DMS 273 treated with DMSO at 0.1 percent for 48 hours (cell line): Measurements from ENCODE around the gene MBIP.

ENCODE experiments used
- DNase-seq: peaks from one replicate; lab custom pipeline; 2025; lab: John Stamatoyannopoulos, UW

Gene MBIP

DNA sequence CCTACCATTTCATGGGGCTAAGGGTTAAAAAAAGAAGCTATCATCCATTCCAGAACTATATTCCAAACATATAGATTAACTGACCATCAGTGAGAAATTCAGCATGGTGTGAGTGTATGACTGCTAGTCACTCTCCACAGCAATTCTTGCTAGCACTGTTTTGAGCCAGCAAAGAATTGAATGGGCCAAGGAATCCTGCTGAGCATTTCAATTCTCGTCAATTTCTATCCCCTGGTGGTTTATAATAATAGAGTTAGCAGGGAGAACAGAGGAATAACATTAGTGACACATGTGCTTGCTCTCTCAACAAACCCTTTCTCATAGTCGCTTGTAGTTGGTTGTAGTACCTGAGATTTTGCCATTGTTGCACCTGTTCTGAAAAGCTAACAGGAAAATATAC is 7.2 kb downstream of the MBIP start:
- DNase-seq: no peak

DNA sequence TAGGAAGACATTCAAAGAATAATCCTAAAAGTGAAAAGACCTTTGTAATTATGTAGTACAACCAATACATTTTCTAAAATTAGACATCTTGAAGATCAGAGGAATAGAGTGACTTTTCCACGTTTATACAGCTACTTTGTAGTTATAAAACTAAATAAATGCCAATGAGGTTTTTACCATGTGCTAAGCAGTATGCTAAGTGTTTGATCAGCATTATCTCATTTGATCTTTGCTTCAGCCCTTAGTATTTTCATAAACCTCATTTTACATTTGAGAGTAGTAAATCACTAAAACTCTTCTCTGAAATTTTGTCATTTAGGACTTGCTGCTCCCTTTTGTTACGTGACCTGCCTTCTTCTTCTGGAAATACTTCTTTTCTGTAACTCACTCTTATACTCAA is 13.6 kb downstream of the MBIP start:
- no peak for DNase-seq

DNA sequence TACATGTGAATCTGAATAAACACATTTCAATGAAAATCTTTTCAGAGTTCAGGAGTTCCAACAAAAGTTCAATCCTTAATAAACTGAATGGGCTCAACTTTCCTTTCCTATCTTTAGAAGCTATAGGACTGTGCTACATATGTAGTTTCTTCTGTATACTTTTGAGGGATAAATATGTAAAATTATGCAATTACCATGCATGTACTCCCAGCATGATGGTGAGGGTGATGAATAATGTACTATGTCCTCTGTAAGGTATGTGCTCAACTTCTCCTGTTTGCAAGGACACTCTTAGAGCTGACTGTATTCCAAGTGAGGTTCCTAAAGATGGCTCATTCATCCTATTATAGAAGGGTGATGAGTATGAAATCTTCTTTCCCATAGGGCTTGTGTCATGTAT is 15.5 kb downstream of the MBIP start:
- no peak for DNase-seq

DNA sequence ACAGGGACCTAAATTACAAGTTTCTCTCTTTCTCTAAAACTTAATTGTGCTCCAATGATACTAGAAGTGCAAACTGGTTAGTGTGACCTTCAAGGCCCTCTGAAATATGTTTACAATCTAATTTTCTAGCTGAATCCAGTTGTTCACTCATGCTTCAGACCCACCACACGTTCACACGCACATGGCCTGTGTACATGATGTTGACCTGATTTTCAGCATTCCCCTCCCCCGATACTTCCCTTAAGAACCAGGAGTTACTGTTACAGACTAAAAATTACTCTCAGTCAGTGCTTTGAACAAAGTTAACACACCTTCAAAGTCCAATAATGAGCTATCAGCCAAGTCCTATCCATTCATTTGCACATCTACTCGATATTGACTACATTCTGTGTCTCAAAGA is 16.5 kb downstream of the MBIP start:
- DNase-seq: no peak

DNA sequence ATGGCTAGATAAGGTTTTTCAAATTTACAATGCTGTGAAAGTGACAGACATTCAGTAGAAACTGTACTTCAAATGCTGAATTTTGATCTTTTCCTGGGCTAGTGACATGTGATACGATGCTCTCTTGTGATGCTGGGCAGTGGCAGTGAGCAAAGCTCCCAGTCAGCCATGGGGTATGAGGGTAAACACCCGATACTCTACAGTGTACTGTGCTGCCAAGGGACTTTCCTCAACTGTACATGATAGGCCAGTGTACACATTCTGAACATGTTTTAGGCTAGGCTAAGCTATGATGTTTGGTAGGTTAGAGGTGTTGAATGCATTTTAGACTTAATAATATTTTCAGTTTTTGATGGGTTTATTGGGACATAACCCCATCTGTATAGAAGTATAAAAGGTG is 17.6 kb downstream of the MBIP start:
- no peak for DNase-seq

DNA sequence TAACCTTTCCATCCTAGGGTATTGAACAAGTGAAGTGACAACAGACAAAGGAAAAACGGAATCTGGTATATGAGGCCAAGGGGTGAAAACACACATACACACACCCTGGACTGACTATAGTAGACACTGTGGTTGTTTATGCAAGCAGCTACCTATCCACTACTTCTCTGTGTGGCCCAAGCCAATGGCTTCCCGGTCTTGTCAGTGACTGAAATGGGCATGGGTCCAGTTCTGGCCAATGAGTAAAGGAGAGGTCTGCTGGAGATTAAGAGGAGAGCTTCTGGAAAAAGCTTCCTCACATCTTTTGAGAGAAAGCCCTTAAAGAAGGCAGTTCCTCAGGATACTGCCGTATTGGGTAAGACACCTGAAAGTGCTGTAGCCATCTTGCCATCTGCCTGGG is 19.3 kb downstream of the MBIP start:
- no peak for DNase-seq

DNA sequence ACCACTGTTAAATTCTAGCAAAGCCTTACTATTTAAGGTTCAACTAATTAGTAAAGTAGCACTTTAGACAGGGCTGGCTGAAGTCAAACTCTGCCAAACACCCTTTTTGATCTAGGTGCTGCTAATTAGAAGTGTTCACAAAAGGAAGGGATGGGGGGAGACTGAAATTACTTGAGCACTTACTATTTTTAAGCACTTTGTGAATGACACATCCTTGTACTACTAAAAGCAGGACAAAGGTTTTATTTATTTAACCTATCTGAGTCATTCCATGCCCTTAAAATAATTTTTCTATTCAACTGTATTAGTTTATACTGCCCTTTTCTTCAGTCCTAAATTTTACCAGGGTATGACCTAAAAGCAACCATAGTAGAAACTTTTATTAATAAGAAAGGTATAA is 20.1 kb downstream of the MBIP start:
- no peak for DNase-seq

DNA sequence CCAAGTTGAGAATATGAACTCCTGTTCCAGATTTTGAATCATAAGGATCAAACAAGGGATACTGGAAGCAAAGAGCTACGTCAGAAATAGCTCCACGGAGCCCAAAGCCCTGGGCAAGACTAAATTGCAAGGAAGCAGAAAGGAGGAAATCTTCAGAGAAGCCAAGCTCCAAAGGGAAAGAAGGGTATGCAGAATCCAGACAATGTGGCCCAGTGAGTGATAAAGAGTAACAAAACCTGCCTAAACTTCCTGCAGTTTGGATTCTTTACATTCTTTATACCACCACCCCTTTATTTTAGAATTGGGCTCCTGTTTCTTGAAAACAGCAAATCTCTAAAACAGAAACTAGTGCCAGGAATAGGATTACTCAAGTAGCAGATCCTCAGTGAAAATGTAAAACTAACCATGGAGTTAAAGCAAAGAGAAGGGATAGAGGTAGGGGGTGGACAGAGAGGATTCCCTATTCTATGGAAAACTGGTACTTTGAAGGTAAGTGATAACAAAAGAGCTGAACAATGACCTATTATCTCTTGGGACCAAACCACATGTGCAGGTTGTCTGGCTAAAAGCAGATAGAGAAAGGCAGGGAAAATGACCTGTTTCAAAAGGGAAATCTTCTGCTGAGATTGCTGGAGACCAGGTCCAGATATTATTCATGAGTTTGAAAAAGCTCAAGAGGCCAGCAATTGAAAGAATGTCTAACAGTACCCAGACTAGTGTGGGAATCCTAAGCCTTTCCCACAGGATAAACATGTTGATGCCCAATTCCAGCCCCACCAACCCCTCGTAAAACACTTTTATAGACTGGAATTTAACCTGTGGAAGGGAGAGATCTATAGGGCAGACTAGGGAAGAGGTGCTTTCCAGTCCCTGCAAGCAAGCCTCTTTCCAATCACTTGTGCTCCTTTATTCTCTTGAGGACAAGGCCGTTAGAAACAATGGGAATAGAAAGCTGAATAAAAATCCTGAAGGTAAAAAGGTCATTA is 24.5 kb downstream of the MBIP start:
- DNase-seq: no peak

DNA sequence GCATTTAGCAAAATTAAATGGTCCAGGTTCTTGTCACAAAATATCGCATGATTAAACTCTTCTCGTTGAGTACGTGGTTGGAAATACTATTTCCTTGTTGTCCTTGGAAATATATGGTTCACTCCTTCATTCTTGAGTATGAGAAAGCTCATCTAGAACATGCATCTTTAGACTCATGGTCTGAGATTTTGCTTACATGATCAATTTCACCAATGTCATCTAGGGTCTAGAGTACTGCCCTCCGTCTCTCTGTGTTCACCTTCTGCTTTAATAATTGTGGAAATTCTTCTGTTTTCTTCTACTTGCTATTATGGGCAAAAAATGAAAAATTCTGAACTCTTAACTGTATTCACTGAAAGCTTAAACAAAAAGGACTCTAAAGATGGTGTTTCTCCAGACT is 25.9 kb downstream of the MBIP start:
- DNase-seq: no peak

DNA sequence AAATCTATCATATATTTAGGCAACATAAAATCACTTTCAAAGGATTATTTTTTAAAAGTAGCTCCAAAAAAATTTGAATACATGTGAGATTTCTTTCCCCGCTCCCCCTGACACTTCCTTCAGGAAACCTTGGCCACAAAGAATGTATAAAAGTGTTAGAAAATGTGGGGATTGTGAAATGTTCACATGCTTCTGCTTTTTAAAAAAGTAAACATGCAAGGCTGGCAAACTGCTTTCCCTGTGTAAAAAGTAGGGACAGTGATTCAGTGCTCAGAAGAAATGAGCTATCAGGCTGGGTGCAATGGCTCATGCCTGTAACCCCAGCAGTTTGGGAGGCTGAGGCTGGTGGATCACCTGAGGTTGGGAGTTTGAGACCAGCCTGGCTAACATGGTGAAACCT is 26.6 kb downstream of the MBIP start:
- DNase-seq: no peak

DNA sequence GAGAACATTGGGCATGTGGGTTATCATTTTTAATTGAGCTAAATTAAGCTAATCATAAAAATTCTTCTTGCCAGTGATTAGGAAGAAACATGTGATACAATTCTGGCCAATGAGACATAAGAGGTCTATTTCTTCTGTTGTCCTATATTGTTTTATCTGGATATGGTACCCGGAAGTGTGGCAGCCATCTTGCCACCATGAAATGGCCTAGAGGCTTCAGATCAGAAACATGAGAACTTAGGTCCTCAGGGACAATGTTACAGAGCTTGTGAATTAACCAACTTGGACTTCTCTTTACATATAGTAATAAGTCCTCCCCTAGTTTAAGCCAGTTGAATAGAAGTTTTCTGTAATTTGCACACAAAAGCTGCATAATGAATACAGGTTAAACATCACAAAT is 30.5 kb downstream of the MBIP start:
- no peak for DNase-seq

DNA sequence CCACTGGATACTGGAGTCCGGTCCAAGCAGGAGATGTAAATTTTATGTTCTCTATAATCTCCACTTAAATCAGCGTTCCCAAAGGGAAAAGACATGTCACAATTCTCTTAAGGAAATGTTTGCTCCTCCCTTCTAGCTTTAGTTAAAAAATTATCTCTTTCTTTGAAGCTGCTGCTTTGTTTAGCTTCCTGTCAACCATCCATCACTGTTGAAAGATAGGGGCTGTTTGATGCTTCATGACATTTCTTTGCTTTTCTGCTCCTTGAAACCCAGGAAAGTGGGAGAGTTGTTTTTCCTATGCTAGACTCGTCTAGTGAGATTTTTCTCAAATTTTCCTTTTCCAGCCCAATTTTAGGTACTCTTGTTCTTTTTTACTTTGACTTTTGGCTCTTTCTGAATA is 31.9 kb downstream of the MBIP start:
- no peak for DNase-seq

DNA sequence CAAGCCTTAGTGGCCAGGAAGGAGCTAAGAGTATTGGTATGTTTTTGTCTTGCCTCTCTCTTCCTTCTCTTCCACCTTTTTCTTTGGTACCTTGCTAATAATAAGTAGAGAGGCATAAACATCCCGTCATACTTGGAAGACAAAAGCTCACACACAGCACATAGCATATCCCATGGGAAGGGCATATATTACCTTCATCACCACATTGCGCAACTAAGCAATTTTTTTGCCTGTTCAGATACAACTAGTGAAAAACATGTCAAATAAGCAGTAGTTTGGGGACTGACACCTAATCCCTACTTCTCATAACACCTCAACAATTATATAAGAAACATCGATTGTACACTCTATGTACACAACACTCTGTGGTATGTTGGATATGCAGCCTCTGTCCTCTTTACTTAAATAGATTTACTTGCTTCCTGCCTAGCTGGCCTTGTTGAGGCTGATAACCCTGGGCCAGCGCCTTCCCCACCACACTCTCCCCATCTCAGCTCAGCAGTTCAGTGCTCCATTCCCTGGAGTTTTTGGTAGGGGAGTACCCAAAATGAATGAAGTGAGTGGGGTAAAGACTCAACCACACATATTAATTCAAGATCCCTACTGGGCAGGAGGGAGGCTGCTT is 35.4 kb downstream of the MBIP start:
- no peak for DNase-seq

DNA sequence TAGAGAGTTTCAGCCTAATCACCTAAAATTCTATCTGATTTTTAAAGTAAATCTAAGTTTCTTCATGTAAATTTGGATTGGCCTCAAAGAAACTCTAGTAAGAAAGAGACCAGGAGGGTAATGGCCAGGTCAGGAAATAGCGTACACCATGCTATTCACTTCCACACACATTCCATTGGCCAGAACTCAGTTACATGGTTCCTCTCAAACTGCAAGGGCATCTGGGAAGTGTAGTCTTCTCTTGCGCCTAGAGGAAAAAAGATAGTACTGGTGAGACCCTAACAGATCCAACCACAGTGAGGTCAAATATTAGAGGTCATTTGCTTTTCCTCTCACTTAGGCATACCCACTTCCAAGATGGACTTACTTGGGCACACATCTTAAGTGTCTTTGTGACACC is 39.1 kb downstream of the MBIP start:
- DNase-seq: no peak

DNA sequence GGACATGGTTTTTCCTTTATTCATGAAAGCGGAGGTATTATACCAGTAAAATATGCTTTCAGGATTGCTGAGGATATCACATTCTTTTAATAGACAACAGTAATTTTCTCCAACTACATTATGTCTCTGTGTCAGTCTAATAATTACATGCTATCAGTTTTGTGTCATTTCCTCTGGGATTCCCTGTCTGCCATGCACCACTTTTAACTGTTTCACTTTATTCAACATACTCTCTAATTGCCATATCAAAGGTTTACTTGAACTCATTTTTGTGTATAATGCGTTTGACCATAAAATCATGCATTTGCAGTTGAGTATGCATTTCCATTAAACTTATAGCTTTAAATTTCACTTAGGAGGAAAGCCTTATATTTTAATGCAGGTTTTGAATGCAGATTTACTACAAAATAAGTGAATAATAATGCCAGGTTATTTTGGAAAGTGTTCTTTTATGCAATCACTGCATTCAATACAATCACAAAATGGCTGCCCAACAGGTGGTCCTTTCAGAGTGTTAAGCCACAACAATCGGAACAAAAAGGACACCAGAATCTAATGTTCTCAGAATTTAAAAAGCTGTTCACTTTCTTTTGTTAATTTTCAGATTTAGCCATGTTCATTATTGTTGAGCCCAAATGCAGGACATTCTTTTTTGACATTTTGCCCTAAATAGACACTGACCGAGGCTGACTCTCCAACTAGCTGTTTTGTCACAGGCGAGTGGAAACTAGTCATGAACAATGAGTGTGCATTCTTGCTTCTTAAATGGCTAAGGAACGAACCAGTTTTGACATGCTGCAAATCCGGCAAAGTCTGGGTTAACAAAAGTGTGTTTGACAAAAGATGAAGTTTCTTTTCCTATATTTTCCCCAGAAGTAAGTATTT is 40.9 kb downstream of the MBIP start:
- DNase-seq: no peak

DNA sequence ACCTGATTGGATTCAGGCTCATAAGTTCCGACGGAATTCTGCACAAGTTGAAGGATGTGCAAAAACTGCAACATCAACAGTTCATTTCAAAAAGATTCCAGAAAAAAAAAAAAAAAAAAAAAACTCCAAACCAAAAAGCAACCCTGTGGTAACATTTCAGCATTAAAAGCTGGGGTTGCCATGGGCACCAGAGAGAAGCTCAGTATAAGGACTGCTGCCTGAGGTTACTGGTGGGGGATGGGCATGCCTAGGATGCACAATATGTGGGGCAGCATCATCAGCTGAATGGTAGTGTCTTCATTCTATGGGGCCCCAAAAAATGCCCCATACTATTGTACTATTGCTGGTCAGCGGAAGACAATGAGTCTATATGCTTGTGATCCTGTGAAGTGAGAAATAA is 44.7 kb downstream of the MBIP start:
- no peak for DNase-seq

DNA sequence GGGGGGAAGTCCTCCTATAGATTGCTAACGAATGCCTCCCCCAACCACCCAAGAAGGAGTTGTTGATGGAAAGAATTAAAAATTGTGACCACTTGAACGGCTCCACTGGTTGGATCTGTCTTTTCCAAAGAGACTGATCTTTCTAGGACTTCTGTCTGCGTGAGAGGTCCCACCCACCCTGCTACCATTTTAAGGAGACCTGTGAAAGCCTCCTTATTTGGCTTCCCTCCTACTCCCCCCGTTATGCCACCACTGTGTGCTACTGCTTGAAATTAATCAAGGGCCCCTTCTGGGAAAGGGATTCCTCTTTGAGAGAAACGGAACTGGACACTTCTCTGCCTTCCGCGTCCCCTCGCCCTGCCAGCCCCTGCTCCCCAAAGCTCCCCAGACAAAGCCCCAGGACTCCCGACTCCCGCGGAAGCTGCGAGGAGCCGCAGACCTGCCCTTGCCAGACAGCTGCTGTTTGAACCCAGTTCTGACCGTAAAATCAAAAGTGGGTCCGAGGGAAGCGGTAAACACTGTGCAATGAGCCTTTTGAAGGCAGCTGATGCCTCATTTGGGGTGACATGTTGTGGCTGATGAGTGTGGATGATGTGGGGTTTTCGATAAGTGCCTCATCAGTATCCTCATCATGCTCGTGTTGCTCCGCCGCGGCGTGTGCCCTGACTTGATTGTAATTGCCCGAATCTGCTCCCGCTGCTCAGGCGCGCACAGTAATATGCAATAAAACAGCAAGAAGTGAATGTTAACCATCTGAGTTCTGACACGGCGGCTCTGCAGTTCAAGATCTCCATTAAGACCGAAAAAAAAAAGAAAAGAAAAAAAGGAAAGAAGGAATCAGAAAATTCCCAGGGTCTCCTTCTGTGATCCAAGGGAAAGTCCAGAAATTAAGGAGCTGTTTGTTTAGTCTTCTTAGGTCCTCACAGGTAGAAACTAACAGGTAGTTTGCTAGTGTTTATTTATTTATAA is 48.2 kb downstream of the MBIP start:
- DNase-seq: no peak

DNA sequence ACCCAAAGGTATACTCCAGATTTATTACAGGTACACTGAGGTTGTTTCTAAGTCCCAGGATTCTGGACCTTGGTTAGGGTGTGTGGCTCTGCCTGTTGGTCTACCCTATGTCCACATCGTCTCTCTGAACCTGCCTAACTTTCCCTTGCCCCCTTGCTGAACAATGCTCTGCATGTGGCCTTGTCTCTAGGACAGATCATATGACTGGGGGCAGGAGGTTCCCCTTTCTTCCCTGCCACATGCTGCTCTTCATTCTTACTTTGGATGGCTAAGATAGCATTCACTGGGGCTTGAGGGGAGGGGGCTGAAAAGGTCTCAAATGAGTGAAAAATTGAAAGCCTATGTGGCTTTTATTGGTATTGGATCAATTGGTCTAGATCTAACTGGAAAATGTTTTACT is 49.2 kb downstream of the MBIP start:
- DNase-seq: no peak

DNA sequence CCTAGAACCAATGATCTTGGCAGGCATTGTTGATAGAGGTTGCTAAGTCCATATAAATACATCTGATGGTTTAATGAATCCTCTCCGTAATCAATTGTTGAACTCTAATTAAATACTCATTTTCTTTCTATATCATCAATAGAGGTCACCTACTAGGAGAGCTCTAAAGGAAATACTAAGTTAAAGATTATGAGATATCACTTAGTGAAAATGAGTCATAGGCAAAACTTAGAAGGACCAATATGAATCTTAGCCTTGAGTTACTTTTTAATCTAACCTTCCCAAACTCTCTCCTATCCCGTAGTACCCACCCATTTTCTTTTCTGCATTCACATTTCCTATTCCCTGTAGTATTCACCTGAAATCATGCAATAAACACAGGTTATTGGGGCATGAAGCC is 50.2 kb downstream of the MBIP start:
- no peak for DNase-seq

DNA sequence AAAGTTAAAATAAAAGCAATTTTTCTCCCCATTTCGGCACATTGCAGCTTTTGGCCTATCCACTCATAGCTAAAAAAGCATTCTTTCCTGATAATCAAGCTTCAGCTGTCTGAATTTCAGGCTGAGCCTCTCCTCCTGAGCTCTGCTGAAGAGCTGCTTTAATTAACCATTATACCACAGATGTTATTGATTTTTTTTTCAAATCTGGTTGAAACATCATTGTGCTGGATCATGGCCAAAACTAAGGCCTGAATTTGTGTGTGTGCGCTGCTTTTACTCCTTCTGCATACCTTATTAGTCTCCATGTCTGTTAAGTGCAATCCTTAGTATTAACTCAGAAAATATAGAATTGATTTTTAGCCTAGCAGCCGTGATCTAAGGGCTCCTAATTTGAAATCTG is 52.3 kb downstream of the MBIP start:
- DNase-seq: no peak

DNA sequence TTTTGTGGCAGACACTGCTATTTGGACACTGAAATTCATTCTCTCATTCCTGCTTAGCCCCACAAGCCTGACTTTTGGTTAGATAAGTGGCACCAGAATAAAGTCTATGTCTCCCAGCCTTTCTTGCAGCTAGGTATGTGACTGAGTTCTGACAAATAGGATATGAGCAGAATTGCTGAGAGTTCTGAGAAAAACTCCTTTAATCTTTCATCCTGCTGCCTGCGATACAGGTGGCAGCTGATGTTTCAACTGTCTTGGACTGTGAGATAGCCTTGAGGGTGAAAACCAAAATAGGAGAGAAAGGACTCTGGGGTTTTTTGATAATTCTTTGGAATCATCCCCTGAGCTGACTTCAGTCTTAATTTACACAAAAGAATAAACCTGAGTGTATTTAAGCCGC is 55.8 kb downstream of the MBIP start:
- no peak for DNase-seq

DNA sequence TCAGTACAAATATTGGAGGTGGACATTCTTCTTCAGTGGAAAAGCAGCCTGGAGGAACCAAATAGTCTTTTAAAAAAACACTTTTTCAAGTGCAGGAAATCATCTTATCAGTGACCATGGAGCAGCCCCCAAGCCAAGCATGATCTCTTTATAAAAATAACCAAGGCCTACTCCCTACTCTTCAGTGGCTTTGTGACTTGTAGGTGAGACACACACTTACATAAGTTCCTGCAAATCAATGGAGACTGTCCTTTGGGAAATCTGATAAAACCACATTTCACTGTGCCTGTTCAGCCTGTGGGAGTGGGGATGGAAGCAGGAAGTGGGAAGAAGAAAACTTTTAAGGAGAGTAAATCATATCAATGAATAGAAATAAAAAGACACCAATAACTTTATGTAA is 56.3 kb downstream of the MBIP start:
- DNase-seq: no peak
